ENCODE results near the gene CACNA1F. TPM values are rescaled to one million over a fixed set of nuclear protein-coding genes. Genes with fewer than 3 reads are reported as not detected.

CACNA1F gene
- total RNA-seq, 4 donors from 2014 or later, result under 0.01 to 0.42 (median 0.06) TPM

DNA sequence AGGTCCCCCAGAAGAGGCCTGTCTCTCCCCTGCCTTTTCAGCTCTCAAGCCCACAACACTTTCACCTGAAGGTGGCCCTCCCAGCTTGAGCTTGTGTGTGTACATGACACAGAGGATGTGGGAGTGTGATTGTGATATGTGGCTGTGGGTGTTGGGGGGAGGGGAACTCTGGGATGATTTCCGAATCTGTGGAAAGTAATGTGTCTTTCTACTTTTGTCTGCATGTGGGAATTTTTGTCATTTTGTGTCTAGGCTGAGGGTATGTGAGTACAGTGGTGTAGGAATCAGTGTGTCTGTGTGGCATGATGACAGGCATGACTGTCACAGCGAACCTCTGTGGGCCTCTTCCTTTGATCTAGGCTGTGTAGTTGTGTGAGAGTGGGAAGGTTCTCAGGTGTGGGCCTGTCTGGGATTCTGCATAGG lies 39.6 kb downstream of the CACNA1F start:
- no peak overlapping the region for H3K4me3 ChIP-seq
- H3K9me3 ChIP-seq, result no peaks in the 10 kb centered on the region
- H3K27ac ChIP-seq (replicated peaks in 1 of 4), result no peak overlapping the region
- H3K36me3 ChIP-seq, result no peaks in the 10 kb centered on the region
- no peak for DNase-seq (ENCODE audit: extremely low spot score)
- 69% methylated on average over 2 of the region's 2 CpGs for WGBS
- H3K4me1 ChIP-seq, result peaks cover 0 to 14% (median 11%) of the 10 kb centered on the region in 4 donors
- intact Hi-C loops (cut with DNase I), result loop anchor here (5.0 kb wide), 1 partner anchor 69 kb away; the partner anchor contains the start of gene FOXP3
- no peak for TF ChIP-seq POLR2AphosphoS5 (IDR thresholded peaks at IDR 0.05)
- TF ChIP-seq, protein P1, sequence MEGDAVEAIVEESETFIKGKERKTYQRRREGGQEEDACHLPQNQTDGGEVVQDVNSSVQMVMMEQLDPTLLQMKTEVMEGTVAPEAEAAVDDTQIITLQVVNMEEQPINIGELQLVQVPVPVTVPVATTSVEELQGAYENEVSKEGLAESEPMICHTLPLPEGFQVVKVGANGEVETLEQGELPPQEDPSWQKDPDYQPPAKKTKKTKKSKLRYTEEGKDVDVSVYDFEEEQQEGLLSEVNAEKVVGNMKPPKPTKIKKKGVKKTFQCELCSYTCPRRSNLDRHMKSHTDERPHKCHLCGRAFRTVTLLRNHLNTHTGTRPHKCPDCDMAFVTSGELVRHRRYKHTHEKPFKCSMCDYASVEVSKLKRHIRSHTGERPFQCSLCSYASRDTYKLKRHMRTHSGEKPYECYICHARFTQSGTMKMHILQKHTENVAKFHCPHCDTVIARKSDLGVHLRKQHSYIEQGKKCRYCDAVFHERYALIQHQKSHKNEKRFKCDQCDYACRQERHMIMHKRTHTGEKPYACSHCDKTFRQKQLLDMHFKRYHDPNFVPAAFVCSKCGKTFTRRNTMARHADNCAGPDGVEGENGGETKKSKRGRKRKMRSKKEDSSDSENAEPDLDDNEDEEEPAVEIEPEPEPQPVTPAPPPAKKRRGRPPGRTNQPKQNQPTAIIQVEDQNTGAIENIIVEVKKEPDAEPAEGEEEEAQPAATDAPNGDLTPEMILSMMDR (IDR thresholded peaks at IDR 0.05), result no peak
- TF ChIP-seq EP300 (IDR thresholded peaks at IDR 0.05), result no peak
- H3K27me3 ChIP-seq, result no peaks in the 10 kb centered on the region

- H3K4me1 ChIP-seq, result peaks cover 0 to 14% (median 11%) of the 10 kb centered on the region in 4 donors
- no peak overlapping the region for H3K4me3 ChIP-seq
- intact Hi-C loops (cut with DNase I), result loop anchor here (5.0 kb wide), 1 partner anchor 69 kb away; the partner anchor contains the start of gene FOXP3
- no peaks in the 10 kb centered on the region for H3K27me3 ChIP-seq
- no peak overlapping the region for H3K27ac ChIP-seq (replicated peaks in 1 of 4)
- WGBS, result 71% methylated on average over 10 of the region's 10 CpGs
- TF ChIP-seq POLR2A (IDR thresholded peaks at IDR 0.05; ENCODE audit: low read depth), result no peak
- TF ChIP-seq, protein P1 (IDR thresholded peaks at IDR 0.05), result peak; percentile 38 to 60 (median 39)
- TF ChIP-seq POLR2AphosphoS5 (IDR thresholded peaks at IDR 0.05), result no peak
- no peak for TF ChIP-seq EP300 (IDR thresholded peaks at IDR 0.05)
- no peaks in the 10 kb centered on the region for H3K36me3 ChIP-seq
- H3K9me3 ChIP-seq, result no peaks in the 10 kb centered on the region
- no peak for DNase-seq (ENCODE audit: extremely low spot score)
Observed at GRCh38 chrX:49192722-49193328, 40.3 kb downstream of the CACNA1F start.

GRCh38 chrX:49191574-49192011 lies 41.5 kb downstream of the CACNA1F start:
- Histone ChIP-seq H3K9me3 (no peaks in the 10 kb centered on the region), H3K36me3 (no peaks in the 10 kb centered on the region), H3K4me1 (peaks cover 0 to 19% (median 13%) of the 10 kb centered on the region in 4 donors), H3K4me3 (peak overlapping the region; percentile 62 to 74 (median 69)), H3K27ac (replicated peaks in 1 of 4) (peak overlapping the region; percentile 89 to 92 (median 90)), H3K27me3 (no peaks in the 10 kb centered on the region)
- no peak for TF ChIP-seq POLR2AphosphoS5 (IDR thresholded peaks at IDR 0.05)
- TF ChIP-seq POLR2A (IDR thresholded peaks at IDR 0.05; ENCODE audit: low read depth), result peak; percentile 15
- TF ChIP-seq, protein P1 (IDR thresholded peaks at IDR 0.05), result no peak
- no peak for TF ChIP-seq EP300 (IDR thresholded peaks at IDR 0.05)
- no peak for DNase-seq (ENCODE audit: extremely low spot score)
- WGBS, result 40% methylated on average over 15 of the region's 34 CpGs
- intact Hi-C loops (cut with DNase I), result loop anchor here (5.0 kb wide), 1 partner anchor 71 kb away; the partner anchor contains the start of gene FOXP3

- Histone ChIP-seq H3K9me3 (no peaks in the 10 kb centered on the region), H3K27ac (replicated peaks in 1 of 4) (peak overlapping the region; percentile 89 to 92 (median 90)), H3K27me3 (no peaks in the 10 kb centered on the region), H3K36me3 (no peaks in the 10 kb centered on the region), H3K4me1 (peaks cover 0 to 22% (median 16%) of the 10 kb centered on the region in 4 donors), H3K4me3 (peak overlapping the region; percentile 62 to 74 (median 69))
- DNase-seq (ENCODE audit: extremely low spot score), result peak; percentile 97
- TF ChIP-seq POLR2AphosphoS5 (IDR thresholded peaks at IDR 0.05), result peak; percentile 75 to 89
- TF ChIP-seq EP300 (IDR thresholded peaks at IDR 0.05), result no peak
- intact Hi-C loops (cut with DNase I), result loop anchor here (5.0 kb wide), 1 partner anchor 71 kb away; the partner anchor contains the start of gene FOXP3
- WGBS, result 39% methylated on average over 30 of the region's 32 CpGs
Observed at GRCh38 chrX:49190821-49191573, 42.1 kb downstream of the CACNA1F start.

DNA sequence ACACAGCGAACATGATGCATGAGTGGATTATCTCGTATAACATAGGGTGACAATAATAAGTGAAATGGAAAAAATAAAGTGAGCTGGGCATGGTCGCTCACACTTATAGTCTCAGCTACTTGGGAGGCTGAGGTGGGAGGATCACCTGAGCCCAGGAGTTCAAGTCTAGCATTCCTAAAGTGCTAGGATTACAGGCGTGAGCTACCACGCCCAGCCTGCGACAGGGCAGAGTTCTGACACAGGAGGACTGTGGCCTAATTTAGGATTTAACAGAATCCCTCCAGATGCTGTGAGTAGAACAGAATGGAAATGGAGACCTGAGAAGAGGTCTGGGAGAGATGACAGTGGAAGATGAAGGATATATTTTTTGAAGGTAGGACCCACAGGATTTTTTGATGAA lies 43.5 kb downstream of the CACNA1F start:
- Histone ChIP-seq H3K27ac (replicated peaks in 1 of 4) (peak overlapping the region; percentile 80 to 85 (median 83)), H3K36me3 (no peaks in the 10 kb centered on the region), H3K9me3 (no peaks in the 10 kb centered on the region), H3K4me1 (peaks cover 8 to 33% (median 29%) of the 10 kb centered on the region in 4 donors), H3K27me3 (no peaks in the 10 kb centered on the region), H3K4me3 (peak overlapping the region in 2 of 4 donors; percentile 45 to 57)
- TF ChIP-seq POLR2AphosphoS5 (IDR thresholded peaks at IDR 0.05) (no peak), EP300 (IDR thresholded peaks at IDR 0.05) (no peak), POLR2A (IDR thresholded peaks at IDR 0.05; ENCODE audit: low read depth) (no peak)
- TF ChIP-seq, protein P1 (IDR thresholded peaks at IDR 0.05), result no peak
- intact Hi-C loops (cut with DNase I), result loop anchor here (5.0 kb wide), 1 partner anchor 73 kb away; the partner anchor contains the start of gene FOXP3
- WGBS, result 85% methylated on average over 6 of the region's 6 CpGs
- no peak for DNase-seq (ENCODE audit: extremely low spot score)
